HG03378 (cell line): ENCODE results near the gene IMP3.
"Not testable (repeated sequence)": the region's sequence is repeated elsewhere in the genome, so short reads cannot be mapped to it uniquely, and the experiment has no call there.

Experiments used
- ATAC-seq: cut with Tn5 transposase; IDR thresholded peaks from one replicate; pipeline ENCODE4 v1.9.1; 2021; ENCODE audit warnings: mild to moderate bottlenecking, moderate library complexity; ENCODE audit not compliant: unreplicated experiment

The IMP3 gene, protein sequence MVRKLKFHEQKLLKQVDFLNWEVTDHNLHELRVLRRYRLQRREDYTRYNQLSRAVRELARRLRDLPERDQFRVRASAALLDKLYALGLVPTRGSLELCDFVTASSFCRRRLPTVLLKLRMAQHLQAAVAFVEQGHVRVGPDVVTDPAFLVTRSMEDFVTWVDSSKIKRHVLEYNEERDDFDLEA

DNA sequence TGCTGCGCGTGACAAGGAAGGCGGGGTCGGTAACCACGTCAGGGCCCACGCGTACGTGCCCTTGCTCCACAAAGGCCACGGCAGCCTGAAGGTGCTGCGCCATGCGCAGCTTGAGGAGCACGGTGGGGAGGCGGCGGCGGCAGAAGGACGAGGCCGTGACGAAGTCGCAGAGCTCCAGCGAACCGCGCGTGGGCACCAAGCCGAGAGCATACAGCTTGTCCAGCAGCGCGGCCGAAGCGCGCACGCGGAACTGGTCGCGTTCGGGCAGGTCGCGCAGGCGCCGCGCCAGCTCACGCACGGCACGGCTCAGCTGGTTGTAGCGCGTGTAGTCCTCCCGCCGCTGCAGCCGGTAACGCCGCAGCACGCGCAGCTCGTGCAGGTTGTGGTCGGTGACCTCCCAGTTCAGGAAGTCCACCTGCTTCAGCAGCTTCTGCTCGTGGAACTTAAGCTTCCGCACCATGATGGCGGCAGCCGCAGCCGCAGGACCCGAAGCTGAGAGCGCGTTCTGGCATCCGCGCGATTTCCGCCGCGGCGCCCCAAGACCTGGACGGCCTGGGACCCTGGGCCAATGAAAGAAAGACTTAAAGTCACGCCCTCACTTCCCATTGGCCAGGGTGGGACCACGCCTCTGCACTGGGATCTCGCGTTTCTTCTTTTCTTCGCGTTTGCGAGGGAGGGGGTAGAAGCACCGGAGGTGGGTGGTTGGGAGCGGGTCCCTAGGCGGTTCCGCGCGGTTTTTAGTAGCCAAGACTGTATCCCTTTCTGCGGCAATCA, at the start of gene IMP3:
Gene IMP3 (minus strand): TSS at position 516 of the 774 bp plus-strand sequence. CDS start 56 bp downstream, at position 460.
- ATAC-seq = peak; percentile 81

DNA sequence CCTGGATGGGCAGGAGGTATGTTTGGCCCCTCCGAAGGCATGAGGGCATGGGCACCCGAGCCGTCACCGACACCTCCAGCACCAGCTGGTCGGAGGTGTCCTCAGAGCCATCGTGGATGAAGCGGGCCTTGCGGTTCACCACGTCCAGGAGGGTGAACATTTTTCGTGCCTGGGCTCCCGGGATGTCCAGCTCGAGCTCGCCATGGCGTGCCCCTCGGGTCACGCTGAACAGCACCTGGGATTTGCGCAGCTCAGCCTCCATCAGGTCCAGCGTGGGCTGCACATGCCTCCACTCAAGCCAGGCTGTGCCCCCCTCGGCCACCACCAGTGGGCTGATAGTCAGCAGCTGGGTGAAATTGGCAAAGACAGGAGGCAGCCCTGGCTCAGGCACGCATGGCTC, 49.4 kb upstream of the IMP3 start:
- not testable (repeated sequence) for ATAC-seq

DNA sequence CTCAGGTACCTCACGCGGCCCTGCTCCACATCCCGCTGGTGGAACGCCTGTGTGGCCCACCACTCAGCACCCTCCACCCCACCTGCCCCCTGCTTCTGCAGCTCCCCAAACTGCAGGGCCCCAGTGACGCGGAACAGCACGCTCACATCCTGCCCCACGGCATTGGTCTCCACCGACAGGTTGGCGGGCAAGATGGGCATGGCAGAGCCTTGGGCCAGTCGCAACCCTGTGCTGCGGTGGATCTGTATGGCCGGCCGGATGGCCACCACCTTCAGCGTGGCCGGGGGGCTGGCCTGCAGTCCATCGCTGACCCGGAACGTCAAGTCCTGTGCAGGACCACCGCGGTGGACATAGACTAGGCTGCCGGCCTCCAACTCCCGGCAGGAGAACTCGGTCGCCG, 48.8 kb upstream of the IMP3 start:
- no peak for ATAC-seq

DNA sequence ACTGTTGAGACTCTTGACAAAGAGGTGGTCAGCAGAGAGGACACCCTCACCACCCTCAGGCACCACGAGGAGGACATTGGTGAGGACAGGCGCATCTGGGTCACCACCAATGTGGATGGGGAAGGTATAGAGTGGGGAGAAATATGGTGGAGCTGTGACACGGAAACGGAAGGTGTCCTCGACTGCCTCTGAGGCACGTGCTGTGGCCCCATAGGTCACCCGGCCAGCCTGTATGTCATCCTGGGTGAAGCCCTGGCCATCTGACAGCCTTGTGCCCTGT, 48.2 kb upstream of the IMP3 start:
- no peak for ATAC-seq

DNA sequence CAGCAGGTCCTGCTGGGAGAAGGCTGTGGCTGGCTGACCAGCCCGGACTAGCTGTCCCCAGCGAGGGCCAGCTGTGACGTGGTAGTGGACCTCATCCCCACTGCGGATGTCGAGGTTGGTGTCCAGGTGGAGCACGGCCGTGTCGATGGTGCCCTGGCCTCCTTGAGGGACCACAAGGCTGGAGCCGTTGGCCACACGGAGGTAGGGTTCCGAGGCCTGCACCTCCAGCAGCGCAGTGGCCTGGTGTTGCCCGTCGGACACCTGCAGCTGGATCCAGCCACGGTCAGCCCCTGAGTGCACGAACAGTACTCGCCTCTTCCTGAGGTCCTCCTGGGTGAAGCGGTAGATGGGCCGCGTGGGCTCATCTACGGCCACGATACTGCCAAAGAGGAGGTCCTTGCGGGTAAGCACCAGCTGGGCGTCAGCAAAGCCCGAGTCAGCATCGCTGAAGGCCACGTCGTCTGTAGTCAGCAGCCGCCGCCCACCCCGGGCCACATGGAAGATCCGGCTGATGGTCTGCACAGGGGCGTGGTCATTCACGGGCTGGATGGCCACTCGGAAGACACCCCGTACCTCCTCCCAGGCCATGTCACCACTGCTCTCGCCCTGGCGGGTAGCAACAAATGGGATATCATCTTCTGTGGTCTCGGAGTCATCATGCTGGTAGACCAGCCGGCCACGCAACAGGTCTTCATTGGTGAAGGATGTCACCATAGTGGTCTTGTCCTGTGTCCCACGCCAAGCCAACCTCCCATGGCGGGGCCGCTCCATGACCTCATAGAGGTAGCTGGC, 47.7 kb upstream of the IMP3 start:
- ATAC-seq = no peak

DNA sequence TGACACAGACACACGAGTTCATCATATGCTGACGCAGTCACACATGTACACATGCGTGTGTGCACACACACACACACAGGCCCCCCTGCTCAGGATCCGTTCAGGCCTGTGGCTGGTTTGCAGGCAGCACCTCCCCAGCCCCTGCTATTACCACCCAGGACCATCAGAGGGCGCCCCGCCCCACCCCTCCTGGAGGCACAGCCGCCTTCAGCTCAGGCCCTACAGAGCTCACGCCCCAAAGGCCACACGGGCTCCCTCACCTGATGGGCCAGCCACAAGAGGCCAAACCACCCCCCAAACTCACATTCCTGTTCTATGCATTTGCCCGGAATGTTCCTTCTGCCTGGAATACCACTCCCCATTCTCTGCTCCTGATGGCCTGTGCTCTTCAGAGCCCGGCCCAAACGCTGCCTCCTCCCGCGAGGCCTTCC, 46.2 kb upstream of the IMP3 start:
- ATAC-seq = not testable (repeated sequence)

DNA sequence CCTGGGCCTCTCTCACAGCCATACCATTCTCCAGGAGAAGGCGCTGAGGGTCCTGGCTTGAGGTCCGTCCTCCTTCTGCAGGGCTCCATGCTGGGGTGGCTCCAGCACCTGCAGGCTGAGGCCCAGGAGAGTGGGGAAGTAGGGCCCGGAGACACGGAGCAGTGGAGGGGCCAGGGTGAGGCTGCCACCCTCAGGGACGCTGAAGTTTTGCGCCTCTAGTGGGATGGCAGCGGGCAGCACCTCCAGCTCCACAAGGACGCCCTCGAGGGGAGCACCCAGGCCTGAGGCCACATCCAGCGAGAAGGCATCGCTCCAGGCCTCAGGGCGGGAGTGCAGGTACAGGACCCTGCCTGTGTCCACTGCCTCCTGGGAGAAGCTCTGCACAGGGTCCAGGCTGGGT, 45.2 kb upstream of the IMP3 start:
- no peak for ATAC-seq

DNA sequence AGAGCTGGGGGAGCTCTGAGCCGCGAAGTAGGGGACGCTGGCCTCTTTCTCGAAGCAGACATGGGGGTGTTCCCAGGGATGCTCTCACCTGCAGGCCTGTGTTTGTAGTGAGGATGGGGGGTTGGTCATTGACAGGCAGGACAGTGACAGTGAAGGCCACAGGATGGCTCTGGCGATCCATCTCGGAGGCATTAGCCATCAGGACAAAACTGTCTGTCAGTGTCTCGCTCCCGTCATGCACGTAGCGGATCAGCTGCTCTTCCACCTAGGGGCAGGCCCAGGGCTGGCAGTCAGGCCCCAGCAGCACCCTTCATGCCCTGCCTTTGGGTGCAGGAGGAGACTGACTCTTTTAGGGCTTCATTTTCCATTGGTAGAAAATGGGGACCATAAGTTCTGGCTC, 44.6 kb upstream of the IMP3 start:
- ATAC-seq = no peak

DNA sequence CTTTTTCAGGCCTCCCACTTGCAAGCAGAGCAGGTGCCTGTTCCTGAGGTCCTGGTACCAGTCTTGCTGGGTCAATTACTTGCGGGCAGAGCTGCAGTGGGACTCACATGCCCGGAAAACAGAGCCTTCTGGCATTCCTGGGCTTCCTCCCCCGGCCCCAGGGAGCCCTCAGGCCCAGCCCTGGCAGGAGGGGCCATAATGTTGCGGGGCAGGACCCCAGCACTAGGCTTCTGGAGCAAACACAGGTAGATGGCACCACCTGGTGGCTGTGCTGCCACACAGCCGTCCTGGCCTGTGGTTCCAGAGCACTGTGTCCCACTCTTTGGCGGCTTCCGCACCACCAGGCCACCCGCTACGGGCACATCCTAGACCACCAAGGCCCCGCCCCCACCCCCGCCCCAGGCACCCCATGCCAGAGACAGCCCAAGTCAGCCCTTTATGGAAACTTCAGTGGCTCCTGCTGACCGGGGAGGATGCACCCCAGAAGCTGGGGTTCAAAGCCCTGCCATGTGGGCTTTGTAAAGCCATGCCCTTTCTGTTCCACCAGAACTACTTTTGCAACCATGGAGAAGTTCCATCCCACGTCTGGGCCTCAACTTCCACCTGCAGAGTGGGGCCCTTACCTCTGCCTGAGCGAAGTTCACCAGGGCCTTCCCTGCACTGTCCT, 43.8 kb upstream of the IMP3 start:
- not testable (repeated sequence) for ATAC-seq

DNA sequence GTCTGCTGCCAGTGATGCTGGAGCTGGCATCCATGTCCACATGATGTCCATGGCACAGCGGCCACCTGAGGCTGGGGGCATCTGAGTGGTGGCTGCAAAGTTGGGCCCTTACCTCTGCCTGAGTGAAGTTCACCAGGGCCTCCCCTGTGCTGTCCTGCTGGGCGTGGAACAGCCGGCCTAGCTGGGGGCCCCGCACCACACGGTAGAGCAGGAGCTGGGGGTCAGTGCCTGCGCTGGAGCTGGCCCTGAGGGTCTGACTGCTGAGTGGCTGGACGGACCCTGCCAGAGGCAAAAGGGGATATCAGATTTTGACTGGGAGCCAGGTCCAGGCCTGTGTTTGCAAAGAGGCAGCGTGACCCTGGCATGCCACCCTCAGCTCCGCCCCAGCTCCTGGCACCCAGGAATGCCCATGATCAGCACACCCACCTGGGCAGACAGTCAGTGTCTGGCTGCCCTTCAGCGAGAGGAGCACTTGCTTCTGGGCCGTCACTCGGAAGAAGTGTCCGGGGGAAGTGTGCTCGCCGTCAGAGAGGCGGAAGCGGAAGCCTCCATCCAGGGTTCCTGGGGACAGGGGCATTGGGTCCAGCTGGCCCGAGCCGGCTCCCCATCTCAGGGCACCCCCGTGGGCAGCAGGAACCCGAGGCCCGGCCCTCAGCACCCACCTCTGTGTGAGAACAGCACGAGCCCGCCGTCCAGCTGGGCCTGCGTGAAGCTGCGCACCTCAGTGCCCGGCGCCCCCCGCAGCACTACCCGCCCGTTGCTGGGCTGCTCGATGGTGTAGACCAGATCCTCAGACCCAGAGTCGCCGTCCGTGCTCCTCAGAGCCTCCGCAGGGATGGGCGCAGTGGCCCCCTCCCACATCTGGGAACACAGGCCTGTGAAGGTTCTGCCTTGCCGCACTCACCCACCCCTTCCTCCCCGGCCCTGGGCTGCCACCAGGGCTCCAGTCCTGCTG, 42.4 kb upstream of the IMP3 start:
- ATAC-seq = no peak

DNA sequence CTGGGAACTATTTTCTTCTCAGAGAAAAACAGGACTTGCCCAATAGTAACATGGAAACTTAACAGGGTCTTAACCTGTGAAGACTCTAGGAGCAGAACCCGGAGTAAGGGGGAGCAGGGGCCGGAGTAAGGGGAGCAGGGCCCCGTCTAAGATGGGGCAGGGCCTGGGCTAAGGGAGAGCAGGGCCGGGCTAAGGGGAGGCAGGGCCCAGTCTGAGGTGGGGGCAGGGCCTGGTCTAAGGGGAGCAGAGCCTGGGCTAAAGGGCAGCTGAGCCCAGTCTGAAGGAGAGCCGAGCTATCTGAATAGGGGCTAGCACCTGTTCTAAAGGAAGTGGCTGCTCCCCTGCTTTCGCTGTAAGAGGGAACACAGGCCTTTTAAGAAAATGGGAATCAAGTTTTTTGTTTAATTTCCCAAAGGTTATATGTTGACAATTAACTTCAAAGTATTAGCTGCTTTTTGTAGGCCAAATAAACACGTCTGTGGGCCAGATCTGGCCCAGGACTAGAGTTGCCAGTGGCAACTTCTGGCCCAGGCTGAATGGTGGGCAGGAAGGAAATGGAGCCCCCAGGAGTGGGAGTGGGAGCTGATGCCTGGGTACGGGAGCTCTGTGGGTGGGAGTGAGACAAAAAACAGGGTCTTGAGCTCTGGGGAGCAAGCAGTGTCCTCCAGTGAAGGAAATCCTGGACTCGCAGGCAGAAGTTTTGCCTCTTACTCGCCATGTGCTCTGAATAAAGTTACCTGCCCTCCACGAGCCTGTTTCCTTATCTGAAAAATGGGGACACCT, 40.2 kb upstream of the IMP3 start:
- ATAC-seq = no peak

DNA sequence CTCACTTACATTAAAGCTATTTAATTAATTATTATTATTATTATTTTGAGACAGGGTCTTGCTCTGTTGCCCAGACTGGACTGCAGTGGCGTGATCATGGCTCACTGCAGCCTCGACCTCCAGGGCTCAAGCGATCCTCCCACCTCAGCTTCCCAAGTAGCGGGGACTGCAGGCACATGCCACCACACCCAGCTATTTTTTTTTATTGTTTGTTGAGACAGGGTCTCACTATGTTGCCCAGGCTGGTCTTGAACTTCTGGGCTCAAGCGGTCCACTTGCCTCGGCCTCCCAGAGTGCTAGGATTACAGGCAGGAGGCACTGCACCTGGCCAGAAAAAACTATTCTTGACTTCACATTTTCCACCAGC, 38.3 kb upstream of the IMP3 start:
- not testable (repeated sequence) for ATAC-seq

DNA sequence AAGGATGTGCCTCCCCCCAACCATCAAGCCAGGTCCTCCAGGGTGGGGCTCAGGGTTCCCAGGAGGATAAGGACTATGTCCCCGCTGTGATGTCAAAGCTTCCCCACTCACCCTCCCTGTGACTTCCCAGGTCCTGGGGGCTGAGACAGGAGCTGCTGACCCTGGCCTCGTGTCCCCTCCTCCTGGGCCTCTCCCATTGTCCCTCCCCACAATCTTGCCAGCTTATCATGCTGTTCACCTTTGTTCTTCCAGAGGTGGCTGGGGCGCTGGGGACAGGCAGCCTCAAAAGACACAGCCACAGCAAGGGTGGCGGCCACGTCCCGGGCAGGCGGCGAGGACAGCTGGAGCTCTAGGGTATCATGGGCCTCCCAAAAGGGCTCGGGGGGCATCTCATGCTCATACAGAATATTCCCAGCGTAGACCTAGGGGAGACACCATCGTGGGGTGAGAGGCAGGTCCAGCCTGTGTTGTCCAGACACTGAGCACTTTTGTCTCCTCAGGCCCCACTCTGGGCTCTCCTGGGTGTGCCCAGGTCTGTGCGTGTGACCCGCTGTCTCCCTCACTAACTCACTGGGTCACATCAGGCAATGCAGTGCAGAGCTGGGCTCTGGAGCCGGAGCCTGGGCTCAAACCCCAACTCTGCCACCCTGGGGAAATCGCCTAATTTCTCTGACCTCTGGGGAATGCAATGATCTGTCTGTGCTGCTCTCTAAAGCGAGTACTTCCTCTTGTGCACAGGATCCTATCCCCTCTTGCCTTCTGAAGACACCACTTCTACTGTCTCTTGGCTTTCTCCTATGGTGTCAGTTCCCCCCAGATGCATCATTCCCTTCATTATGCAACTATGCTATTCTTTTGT, 37.7 kb upstream of the IMP3 start:
- ATAC-seq = no peak

DNA sequence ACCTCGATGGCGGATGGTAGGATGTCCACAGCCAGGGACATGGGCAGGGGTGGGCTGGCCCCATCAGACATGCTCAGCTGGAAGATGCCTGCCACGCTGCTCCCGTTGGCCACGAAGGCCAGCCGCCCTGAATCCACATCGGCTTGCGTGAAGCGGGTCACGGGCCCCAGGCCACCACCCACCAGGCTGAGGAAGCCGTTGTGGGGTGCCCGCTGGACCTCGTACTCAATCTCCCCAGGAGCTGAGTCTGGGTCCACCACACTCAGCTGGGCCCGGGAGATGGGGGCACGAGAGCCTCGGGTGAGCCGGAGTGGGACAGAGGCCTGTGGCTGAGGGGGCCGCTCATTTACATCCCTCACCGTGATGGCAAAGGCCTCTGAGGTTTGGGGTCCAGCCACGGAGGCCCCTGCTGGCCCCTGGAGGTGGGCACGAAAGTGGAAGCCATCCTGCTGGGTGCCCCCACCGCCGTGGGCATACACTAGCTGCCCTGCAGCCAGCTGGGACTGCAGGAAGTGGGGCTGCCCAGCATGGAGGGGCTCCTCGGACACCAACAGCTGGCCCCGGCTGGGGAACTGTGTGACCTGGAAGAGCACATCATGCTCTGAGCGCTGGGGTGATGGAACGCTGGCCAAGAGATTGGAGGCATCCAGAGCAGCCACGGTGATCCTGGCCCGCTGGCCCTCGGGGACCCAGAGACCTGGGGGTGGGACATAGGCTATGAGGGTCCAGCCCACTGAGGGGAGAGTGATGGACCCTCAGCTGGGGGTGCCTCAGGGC, 36.9 kb upstream of the IMP3 start:
- no peak for ATAC-seq

DNA sequence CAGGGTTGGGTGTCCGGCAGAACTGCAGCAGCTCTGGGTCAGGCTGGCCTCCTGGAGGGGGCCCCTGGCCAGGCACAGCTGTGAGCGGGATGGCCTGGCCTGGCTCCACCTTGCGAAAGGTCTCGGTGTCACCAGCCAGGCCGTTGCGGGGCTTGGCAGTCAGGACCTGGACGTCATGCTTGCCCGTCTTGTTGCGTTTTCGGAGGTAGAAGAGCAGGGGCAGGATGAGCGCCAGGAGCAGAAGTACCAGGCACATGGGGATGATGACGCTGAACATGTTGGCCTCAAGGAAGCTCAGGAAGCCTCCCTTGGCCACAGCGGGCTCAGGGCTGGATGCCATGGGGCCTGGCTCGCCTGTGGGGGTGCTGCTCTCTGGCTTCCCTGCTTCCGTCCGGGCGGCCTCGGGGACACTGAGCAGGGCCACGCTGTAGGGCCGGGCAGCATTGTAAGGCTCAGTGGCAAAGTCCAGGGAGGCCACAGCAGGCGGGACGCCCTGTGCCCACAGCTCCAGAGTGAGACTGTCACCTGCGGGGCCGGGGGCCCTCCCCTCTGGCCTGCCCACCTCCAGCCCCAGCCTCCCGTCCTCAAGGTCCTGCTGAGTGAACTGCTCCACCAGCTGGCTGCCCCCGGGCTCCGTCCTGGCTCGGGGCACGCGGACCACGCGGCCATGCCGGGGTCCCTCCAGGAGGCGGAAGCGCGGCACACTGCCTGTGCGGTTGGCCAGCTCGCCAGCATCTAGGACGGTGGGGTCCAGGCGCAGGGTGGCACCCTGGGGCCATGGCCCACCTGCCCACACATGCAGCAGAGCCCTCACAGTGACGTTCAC, 35.8 kb upstream of the IMP3 start:
- ATAC-seq = no peak

DNA sequence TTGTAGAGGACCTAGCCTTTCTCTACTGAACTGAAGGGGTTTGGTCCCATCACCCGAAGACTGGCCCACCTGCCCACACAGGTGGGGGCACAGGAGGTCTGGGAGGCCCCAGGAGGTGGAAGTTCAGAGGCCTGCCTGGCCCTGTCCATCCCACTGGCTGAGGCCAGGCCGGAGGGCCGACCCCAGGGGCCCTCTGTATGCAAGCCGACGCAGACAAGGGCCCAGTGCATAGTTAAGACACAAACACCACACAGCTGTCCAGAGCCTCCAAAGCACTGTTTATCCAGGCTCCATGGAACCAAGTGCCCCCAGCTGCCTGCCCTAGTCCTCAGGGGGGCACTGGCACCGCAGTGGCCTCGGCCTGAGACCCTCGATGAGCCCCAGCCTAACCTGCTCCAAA, 34.3 kb upstream of the IMP3 start:
- no peak for ATAC-seq
